Activated CD8-positive, alpha-beta memory T cell treated with anti-CD3 and anti-CD28 coated beads, Interleukin-2, amount 10 ng/mL, durations not matched to agents 7 days and 5 days (primary cell): ENCODE data around the gene ABCD1. TPM values are rescaled to one million over a fixed set of nuclear protein-coding genes. Genes with fewer than 3 reads are reported as not detected.
"Not testable (repeated sequence)": the region's sequence is repeated elsewhere in the genome, so short reads cannot be mapped to it uniquely, and the experiment has no call there.

Experiments used
- ATAC-seq: fragments of 150-1000 bp; cut with Tn5 transposase; one replicate; pipeline ENCODE4 v1.10.0; 2021; ENCODE audit warnings: moderate library complexity
- CTCF ChIA-PET: fragments of 350-600 bp; sonication (Branson Sonifier 250); formaldehyde crosslinking; loops from one replicate; lab custom pipeline; 2021; ENCODE audit warnings: antibody characterized with exemption; lab: Charles Lee
- DNase-seq: peaks from one replicate; pipeline ENCODE4 v3.0.0-alpha.2; 2020
- H3K27ac Mint-ChIP-seq: one replicate; pipeline ENCODE4 v1.8.0; 2021; ENCODE audit warnings: mild to moderate bottlenecking, mixed read lengths
- H3K27me3 Mint-ChIP-seq: one replicate; pipeline ENCODE4 v1.8.0; 2021; ENCODE audit warnings: mixed read lengths
- H3K36me3 Mint-ChIP-seq: one replicate; pipeline ENCODE4 v1.8.0; 2021; ENCODE audit warnings: mild to moderate bottlenecking, mixed read lengths
- H3K4me1 Mint-ChIP-seq: one replicate; pipeline ENCODE4 v1.8.0; 2021; ENCODE audit warnings: mixed read lengths
- H3K4me3 Mint-ChIP-seq: one replicate; pipeline ENCODE4 v1.8.0; 2021; ENCODE audit warnings: mild to moderate bottlenecking, moderate library complexity, mixed read lengths
- H3K9me3 Mint-ChIP-seq: one replicate; pipeline ENCODE4 v1.8.0; 2022; ENCODE audit warnings: low read depth, mixed read lengths
- total RNA-seq, 2 experiments: library from RNA; stranded (reverse); gene quantifications; one replicate each; pipeline ENCODE4 v1.2.3, GENCODE V29; 2021

Gene ABCD1
- 10 to 100 TPM; 10.7 to 18.3 TPM for total RNA-seq

- Mint-ChIP-seq H3K4me3 (peak within 1 kb of the TSS; percentile 90), H3K27ac (peak within 1 kb of the TSS; percentile 84), H3K4me1 (peaks cover 39% of the 10 kb centered on the region), H3K9me3 (no peaks in the 10 kb centered on the region), H3K36me3 (peaks cover 12% of the 10 kb centered on the region), H3K27me3 (no peaks in the 10 kb centered on the region)
- ATAC-seq: peak; percentile 76
- CTCF ChIA-PET: no interaction called here
- DNase-seq: peak; percentile 92
These were observed at the start of gene ABCD1, which contains the start of gene BCAP31 for GRCh38 chrX:153724252-153725038. ABCD1 (plus strand) TSS chrX:153724856; CDS start chrX:153725267, 411 bp downstream. BCAP31 (minus strand) TSS chrX:153724387; CDS start chrX:153723244, 1,143 bp downstream.

DNA sequence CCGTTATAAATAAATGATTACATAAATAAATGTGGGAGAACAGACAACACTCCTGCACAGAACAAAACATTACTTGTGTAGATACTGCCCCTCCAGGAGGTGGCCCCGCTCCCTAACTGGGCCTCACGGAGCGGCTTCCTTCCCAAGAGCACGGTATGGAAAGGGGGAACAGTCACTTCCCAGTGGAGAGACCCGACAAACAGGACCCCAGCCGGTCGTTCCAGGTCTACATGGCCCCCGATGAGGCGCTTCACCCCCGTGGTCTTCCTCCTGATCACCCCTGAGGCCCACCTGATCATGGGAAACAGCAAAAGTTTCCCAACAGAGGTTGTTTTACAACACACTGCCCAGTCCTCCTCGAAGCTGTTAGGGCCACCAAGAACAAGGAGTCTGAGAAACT lies 43.5 kb upstream of the ABCD1 start:
- H3K4me3 Mint-ChIP-seq: no peak overlapping the region
- CTCF ChIA-PET: interaction anchor here (0.6 kb wide), 1 partner anchor 13 kb away, joined by 3 read pairs; no protein-coding TSS in a partner anchor

DNA sequence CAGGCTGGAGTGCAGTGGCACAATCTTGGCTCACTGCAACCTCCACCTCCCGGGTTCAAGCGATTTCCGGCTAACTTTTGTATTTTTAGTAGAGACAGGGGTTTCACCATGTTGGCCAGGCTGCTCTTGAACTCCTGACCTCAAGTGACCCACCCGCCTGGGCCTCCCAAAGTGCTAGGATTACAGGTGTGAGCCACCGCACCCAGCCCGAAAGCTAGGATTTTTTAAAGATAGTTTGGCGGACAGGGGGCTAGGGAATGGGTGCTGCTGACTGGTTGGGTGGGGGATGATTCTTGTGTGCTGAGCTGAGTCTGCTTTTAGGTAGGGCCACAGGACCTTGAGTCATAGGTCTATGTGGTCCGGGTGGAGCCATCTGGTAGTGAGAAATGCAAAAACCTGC lies 41.2 kb upstream of the ABCD1 start:
- H3K4me1 Mint-ChIP-seq, H3K36me3 Mint-ChIP-seq, H3K4me3 Mint-ChIP-seq, DNase-seq, H3K27ac Mint-ChIP-seq, ATAC-seq, H3K9me3 Mint-ChIP-seq: not testable (repeated sequence)
- H3K27me3 Mint-ChIP-seq: peaks cover 16% of the 10 kb centered on the region
- CTCF ChIA-PET: interaction anchor here (0.8 kb wide), 1 partner anchor 12 kb away, joined by 3 read pairs; no protein-coding TSS in a partner anchor

More for the DNA sequence above, 43.5 kb upstream of the ABCD1 start:
- no peak for ATAC-seq
- Mint-ChIP-seq H3K4me1 (no peaks in the 10 kb centered on the region), H3K27ac (no peak overlapping the region), H3K9me3 (no peaks in the 10 kb centered on the region), H3K36me3 (no peaks in the 10 kb centered on the region), H3K27me3 (peaks cover 14% of the 10 kb centered on the region)
- DNase-seq: no peak

GRCh38 chrX:153684467-153685155 lies 40.0 kb upstream of the ABCD1 start:
- ATAC-seq (no peak), DNase-seq (no peak)
- H3K9me3 Mint-ChIP-seq: no peaks in the 10 kb centered on the region
- H3K27me3 Mint-ChIP-seq: peaks cover 16% of the 10 kb centered on the region
- no peaks in the 10 kb centered on the region for H3K36me3 Mint-ChIP-seq
- CTCF ChIA-PET: interaction anchor here (0.7 to 2.8 kb wide), 5 partner anchors 13 to 145 kb away, joined by 3 to 8 read pairs (median 4); no protein-coding TSS in a partner anchor
- no peak overlapping the region for H3K27ac Mint-ChIP-seq
- no peak overlapping the region for H3K4me3 Mint-ChIP-seq
- H3K4me1 Mint-ChIP-seq: no peaks in the 10 kb centered on the region

GRCh38 chrX:153685156-153685536 lies 39.5 kb upstream of the ABCD1 start:
- ATAC-seq (no peak), DNase-seq (no peak)
- H3K4me1 Mint-ChIP-seq: no peaks in the 10 kb centered on the region
- H3K4me3 Mint-ChIP-seq: no peak overlapping the region
- CTCF ChIA-PET: interaction anchor here (2.8 kb wide), 1 partner anchor 17 kb away, joined by 8 read pairs; no protein-coding TSS in a partner anchor
- peaks cover 17% of the 10 kb centered on the region for H3K27me3 Mint-ChIP-seq
- no peaks in the 10 kb centered on the region for H3K36me3 Mint-ChIP-seq
- no peak overlapping the region for H3K27ac Mint-ChIP-seq
- no peaks in the 10 kb centered on the region for H3K9me3 Mint-ChIP-seq

DNA sequence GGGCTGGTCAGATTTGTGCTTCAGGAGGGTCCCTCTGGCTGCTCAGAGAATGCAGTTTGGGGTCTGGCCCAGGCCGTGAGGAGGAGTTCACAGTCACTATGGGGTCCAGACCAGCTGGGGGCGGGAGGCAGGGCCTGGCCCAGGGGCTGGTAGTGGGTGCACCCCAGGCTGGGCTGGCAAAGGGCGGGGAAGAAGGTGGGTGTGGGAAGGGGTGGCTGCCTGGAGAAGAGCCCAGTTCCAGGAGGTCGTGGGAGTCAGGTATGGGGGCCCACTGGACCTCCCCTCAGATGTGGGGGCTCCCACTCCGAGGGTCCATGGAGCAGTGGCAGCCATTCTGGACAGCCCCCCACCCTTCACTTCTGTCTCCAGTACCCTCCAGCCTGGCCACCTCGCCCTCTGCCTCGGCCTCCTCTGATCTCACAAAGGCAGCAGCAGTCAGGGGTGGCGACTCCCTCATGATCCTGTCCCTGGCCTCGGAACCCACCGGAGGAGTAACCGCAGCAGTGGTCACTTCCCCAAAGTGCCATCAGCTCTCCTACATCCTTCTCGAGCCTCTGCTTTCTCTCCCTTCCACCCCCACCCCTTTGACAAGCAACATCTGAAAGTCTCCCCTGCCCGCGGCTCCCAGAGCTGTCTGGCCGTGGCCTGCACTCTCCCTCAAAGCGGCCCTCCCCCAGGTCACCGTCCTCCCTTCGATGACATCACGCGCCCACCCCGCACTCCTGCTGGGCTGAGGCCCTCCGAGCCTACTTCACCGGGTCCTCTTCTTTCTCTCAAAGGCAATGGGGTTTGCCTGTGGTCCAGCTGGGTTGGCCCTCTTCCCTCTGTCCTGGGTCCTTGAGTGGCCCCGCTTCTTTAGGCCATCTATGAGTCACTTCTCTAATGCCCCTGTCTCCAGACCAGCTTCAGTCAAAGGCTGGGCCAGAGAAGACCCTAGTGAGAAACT lies 38.6 kb upstream of the ABCD1 start:
- Mint-ChIP-seq H3K4me1 (no peaks in the 10 kb centered on the region), H3K9me3 (no peaks in the 10 kb centered on the region), H3K27me3 (peaks cover 15% of the 10 kb centered on the region), H3K4me3 (no peak overlapping the region), H3K27ac (no peak overlapping the region), H3K36me3 (no peaks in the 10 kb centered on the region)
- ATAC-seq (no peak), DNase-seq (no peak)
- CTCF ChIA-PET: interaction anchor here (1.3 to 2.8 kb wide), 2 partner anchors 18 to 23 kb away, joined by 3 to 8 read pairs; no protein-coding TSS in a partner anchor

GRCh38 chrX:153686711-153687110 lies 37.9 kb upstream of the ABCD1 start:
- no peaks in the 10 kb centered on the region for H3K9me3 Mint-ChIP-seq
- H3K36me3 Mint-ChIP-seq: no peaks in the 10 kb centered on the region
- H3K27ac Mint-ChIP-seq: no peak overlapping the region
- peaks cover 15% of the 10 kb centered on the region for H3K27me3 Mint-ChIP-seq
- H3K4me1 Mint-ChIP-seq: no peaks in the 10 kb centered on the region
- ATAC-seq: no peak
- H3K4me3 Mint-ChIP-seq: no peak overlapping the region
- no peak for DNase-seq
- CTCF ChIA-PET: interaction anchor here (1.3 to 2.8 kb wide), 3 partner anchors 19 to 76 kb away, joined by 3 to 8 read pairs (median 3); no protein-coding TSS in a partner anchor

GRCh38 chrX:153687121-153688039 lies 37.3 kb upstream of the ABCD1 start, which contains the start of gene SLC6A8:
SLC6A8 (plus strand) TSS chrX:153687926; CDS start chrX:153688575, 649 bp downstream.
- peak; percentile 45 for ATAC-seq
- Mint-ChIP-seq H3K4me1 (no peaks in the 10 kb centered on the region), H3K4me3 (peak within 1 kb of the TSS; percentile 47), H3K9me3 (no peaks in the 10 kb centered on the region), H3K27ac (no peak within 1 kb of the TSS), H3K36me3 (no peaks in the 10 kb centered on the region), H3K27me3 (peaks cover 15% of the 10 kb centered on the region)
- DNase-seq: peak; percentile 43
- CTCF ChIA-PET: interaction anchor here (1.4 to 2.8 kb wide), 2 partner anchors 20 to 75 kb away, joined by 3 to 8 read pairs; no protein-coding TSS in a partner anchor

GRCh38 chrX:153688071-153688470 lies 36.6 kb upstream of the ABCD1 start:
- CTCF ChIA-PET: interaction anchor here (1.4 kb wide), 1 partner anchor 75 kb away, joined by 3 read pairs; no protein-coding TSS in a partner anchor
- no peak overlapping the region for H3K27ac Mint-ChIP-seq
- H3K4me1 Mint-ChIP-seq: no peaks in the 10 kb centered on the region
- H3K9me3 Mint-ChIP-seq: no peaks in the 10 kb centered on the region
- DNase-seq: no peak
- peaks cover 15% of the 10 kb centered on the region for H3K27me3 Mint-ChIP-seq
- ATAC-seq: peak; percentile 27
- H3K4me3 Mint-ChIP-seq: no peak overlapping the region
- H3K36me3 Mint-ChIP-seq: no peaks in the 10 kb centered on the region

DNA sequence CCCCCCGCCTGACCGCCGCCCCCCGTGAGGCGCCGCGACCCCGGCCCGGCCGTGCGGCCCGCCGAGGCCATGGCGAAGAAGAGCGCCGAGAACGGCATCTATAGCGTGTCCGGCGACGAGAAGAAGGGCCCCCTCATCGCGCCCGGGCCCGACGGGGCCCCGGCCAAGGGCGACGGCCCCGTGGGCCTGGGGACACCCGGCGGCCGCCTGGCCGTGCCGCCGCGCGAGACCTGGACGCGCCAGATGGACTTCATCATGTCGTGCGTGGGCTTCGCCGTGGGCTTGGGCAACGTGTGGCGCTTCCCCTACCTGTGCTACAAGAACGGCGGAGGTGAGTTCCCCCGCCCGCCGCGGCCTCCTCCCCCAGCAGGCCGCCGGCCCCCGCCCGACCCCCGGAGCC lies 36.1 kb upstream of the ABCD1 start:
- H3K4me3 Mint-ChIP-seq: no peak overlapping the region
- H3K36me3 Mint-ChIP-seq: no peaks in the 10 kb centered on the region
- no peak overlapping the region for H3K27ac Mint-ChIP-seq
- no peak for ATAC-seq
- H3K9me3 Mint-ChIP-seq: no peaks in the 10 kb centered on the region
- peaks cover 15% of the 10 kb centered on the region for H3K27me3 Mint-ChIP-seq
- H3K4me1 Mint-ChIP-seq: no peaks in the 10 kb centered on the region
- CTCF ChIA-PET: no interaction called here
- DNase-seq: no peak

GRCh38 chrX:153688911-153689590 lies 35.6 kb upstream of the ABCD1 start:
- H3K4me1 Mint-ChIP-seq: no peaks in the 10 kb centered on the region
- no peak overlapping the region for H3K27ac Mint-ChIP-seq
- no peak overlapping the region for H3K4me3 Mint-ChIP-seq
- peaks cover 12% of the 10 kb centered on the region for H3K27me3 Mint-ChIP-seq
- DNase-seq (no peak), ATAC-seq (no peak)
- no peaks in the 10 kb centered on the region for H3K36me3 Mint-ChIP-seq
- CTCF ChIA-PET: no interaction called here
- H3K9me3 Mint-ChIP-seq: no peaks in the 10 kb centered on the region
